Stimulated activated CD4-positive, alpha-beta T cell treated with anti-CD3 and anti-CD28 coated beads, TNF-alpha, amount 100 ng/mL, for 1 hour (primary cell): ENCODE results near the gene CRYBG1.
"Not testable (repeated sequence)": the region's sequence is repeated elsewhere in the genome, so short reads cannot be mapped to it uniquely, and the experiment has no call there.

Experiments
- DNase-seq, 3 donors: peaks; one replicate each; pipeline ENCODE4 v3.0.0-alpha.2; 2020; ENCODE audit warnings: low read depth in 3 of 3, low spot score in 1 of 3

Gene CRYBG1

GRCh38 chr6:106581468-106581867 is 221.0 kb downstream of the CRYBG1 start:
- no peak for DNase-seq

- no peak for DNase-seq
These were observed 226.4 kb downstream of the CRYBG1 start for GRCh38 chr6:106586815-106587415.

GRCh38 chr6:106588937-106589336 is 228.4 kb downstream of the CRYBG1 start:
- DNase-seq, result not testable (repeated sequence)

GRCh38 chr6:106591111-106591825 is 230.8 kb downstream of the CRYBG1 start:
- DNase-seq, result no peak

GRCh38 chr6:106599440-106599839 is 238.9 kb downstream of the CRYBG1 start:
- no peak for DNase-seq

- DNase-seq, result no peak
These were observed 239.8 kb downstream of the CRYBG1 start for GRCh38 chr6:106600329-106600728.

- no peak for DNase-seq
These were observed 247.7 kb downstream of the CRYBG1 start for GRCh38 chr6:106608080-106608668.

- no peak for DNase-seq
These were observed 249.2 kb downstream of the CRYBG1 start for GRCh38 chr6:106609699-106610098.

- no peak for DNase-seq
These were observed 250.5 kb downstream of the CRYBG1 start for GRCh38 chr6:106611030-106611429.

- DNase-seq, result no peak
These were observed 252.3 kb downstream of the CRYBG1 start for GRCh38 chr6:106612671-106613416.

GRCh38 chr6:106613590-106613989 is 253.1 kb downstream of the CRYBG1 start:
- DNase-seq, result no peak

GRCh38 chr6:106614166-106614565 is 253.6 kb downstream of the CRYBG1 start:
- no peak for DNase-seq

GRCh38 chr6:106614592-106615257 is 254.2 kb downstream of the CRYBG1 start:
- DNase-seq, result no peak

- DNase-seq, result no peak
These were observed 256.8 kb downstream of the CRYBG1 start for GRCh38 chr6:106617302-106617701.

- no peak for DNase-seq
These were observed 257.3 kb downstream of the CRYBG1 start for GRCh38 chr6:106617857-106618256.

GRCh38 chr6:106618324-106618723 is 257.8 kb downstream of the CRYBG1 start:
- DNase-seq, result no peak

GRCh38 chr6:106619223-106619622 is 258.7 kb downstream of the CRYBG1 start:
- no peak for DNase-seq

- no peak for DNase-seq
These were observed 260.6 kb downstream of the CRYBG1 start for GRCh38 chr6:106620931-106621672.
